Measurements from ENCODE around the gene PROZ. TPM values are rescaled to one million over a fixed set of nuclear protein-coding genes. Genes with fewer than 3 reads are reported as not detected.

PROZ gene
- polyA plus RNA-seq, 3 donors: 2.4 to 4.3 (median 3.2) TPM

DNA sequence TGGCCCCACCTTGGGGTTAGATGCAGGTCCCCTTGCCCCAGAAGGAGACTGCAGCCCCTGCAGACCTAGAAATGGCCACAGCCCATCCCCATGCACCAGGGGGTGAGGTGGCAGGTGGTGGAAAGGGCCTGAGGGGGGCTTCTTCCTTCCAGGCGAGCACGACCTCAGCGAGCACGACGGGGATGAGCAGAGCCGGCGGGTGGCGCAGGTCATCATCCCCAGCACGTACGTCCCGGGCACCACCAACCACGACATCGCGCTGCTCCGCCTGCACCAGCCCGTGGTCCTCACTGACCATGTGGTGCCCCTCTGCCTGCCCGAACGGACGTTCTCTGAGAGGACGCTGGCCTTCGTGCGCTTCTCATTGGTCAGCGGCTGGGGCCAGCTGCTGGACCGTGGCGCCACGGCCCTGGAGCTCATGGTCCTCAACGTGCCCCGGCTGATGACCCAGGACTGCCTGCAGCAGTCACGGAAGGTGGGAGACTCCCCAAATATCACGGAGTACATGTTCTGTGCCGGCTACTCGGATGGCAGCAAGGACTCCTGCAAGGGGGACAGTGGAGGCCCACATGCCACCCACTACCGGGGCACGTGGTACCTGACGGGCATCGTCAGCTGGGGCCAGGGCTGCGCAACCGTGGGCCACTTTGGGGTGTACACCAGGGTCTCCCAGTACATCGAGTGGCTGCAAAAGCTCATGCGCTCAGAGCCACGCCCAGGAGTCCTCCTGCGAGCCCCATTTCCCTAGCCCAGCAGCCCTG, 40.0 kb upstream of the PROZ start:
- DNase-seq (ENCODE audit: extremely low read depth in 1 of 11, low read depth in 9 of 11, low spot score in 4 of 11): no peak

DNA sequence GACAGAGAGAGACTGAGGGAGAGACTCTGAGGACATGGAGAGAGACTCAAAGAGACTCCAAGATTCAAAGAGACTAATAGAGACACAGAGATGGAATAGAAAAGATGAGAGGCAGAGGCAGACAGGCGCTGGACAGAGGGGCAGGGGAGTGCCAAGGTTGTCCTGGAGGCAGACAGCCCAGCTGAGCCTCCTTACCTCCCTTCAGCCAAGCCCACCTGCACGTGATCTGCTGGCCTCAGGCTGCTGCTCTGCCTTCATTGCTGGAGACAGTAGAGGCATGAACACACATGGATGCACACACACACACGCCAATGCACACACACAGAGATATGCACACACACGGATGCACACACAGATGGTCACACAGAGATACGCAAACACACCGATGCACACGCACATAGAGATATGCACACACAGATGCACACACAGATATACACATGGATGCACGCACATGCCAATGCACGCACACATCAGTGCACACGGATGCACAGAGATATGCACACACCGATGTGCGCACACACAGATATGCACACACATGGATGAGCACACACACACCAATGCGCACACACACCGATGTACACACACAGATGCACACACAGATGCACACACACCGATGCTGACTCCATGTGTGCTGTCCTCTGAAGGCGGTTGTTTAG, 39.2 kb upstream of the PROZ start:
- DNase-seq (ENCODE audit: extremely low read depth in 1 of 11, low read depth in 9 of 11, low spot score in 4 of 11): no peak

DNA sequence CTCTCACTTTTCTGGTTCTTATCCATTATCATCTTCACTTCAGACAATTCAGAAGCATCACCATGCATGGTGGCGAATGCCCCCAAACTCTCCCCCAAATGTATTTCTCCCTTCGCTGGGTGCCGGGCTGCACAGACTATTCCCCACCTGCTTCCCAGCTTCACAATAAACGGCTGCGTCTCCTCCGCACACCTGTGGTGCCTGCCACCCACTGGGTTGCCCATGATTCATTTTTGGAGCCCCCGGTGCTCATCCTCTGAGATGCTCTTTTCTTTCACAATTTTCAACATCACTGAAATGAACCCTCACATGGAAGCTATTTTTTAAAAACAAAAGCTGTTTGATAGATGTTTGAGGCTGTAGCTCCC, 38.6 kb upstream of the PROZ start:
- no peak for DNase-seq (ENCODE audit: extremely low read depth in 1 of 11, low read depth in 9 of 11, low spot score in 4 of 11)

DNA sequence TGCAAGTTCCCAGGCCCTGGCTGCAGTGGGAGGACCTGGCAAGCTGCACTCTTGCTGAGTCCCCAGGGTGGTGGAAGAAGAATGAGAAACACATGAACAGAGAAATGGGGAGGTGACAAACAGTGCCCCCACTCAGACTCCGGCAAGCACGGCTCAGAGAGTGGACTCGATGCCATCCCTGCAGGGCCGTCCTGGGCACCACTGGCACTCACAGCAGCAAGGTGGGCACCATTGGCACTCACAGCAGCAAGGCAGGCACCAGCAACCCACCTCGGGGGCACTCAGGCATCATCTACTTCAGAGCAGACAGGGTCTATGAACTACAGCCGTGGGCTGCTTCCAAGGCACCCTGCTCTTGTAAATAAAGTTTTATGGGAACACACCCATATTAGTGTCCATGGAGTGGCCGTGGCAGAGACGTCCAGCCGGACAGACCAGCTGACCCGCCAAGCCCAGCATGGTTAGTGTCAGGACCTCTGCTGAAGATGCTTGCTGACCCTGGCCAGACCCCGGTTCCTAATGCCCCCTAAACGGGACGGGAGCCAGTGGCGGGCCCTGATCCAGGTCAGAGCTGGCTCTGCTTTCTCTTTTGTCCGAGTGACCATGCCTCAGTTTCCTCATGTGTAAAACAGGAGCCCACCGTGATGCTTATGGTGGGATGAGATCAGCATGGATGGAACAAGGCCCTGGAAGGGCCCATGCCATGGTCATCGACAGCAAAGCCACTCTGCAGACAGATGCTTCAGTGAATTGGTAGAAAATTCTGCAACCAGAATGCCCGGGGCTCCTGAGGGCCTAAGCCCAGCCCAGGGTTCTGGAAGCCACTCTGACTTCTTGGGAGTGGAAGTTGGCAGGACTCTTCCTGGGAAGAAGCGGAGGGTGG, 37.9 kb upstream of the PROZ start:
- no peak for DNase-seq (ENCODE audit: extremely low read depth in 1 of 11, low read depth in 9 of 11, low spot score in 4 of 11)

DNA sequence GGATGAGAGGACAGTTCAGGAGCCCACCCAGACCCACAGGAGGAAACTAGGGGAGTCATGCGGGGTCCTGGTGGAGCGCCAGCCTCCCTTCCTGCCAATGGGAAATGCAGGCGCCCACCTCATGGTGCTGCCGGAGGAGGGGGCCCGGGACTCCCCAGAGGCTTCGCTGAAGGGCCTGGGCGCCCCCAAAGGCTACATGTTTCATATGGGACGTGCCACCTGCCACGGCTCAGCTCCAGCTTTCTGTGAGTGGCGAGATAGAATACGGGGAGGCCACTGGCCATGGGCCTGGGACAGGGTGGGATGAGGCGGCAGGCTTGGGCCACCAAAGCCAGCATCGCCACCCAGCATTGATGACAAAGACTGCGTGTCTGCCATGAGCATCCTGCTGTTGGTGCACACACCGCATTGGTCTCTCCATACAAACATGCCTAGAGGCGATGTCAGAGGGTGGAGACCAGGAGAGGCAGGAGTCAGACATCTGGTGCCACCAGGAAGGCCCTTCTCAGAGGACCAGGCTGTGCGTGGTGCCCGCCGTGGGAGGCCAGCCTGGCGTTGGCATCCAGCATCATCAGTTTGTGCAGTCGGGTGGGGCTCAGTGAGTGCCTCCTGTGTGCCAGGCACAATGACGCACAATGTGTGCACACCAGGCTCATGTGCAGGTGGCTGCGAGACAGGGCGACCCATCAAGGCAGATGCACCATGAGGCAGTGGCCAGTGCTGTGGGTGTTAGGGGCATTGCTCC, 37.1 kb upstream of the PROZ start:
- no peak for DNase-seq (ENCODE audit: extremely low read depth in 1 of 11, low read depth in 9 of 11, low spot score in 4 of 11)

DNA sequence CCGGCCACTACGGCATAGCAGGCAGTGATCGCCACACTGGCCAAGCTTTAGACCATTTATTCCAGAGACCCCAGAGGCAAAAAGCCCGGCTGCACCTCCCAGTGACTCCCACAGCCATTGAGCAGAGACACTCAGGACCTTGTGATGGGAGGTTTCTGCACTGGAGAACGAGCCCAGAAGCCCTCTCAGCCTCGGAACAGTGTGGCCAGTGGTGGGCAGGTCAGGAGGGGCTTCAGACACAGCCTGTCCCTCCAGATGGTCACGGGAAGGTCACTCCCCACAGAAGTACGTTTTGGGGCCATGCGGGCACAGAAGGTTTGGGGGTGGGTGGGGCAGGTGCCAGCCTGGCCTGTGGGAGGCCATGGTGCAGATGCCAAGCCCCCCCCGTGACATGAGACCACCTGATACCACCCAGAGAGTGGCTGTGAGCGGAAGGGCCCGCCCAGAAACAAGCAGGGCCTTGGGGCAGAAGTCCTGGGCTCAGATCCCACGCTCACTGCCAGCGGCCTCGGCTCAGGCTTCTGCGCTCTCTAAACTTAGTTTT, 36.4 kb upstream of the PROZ start:
- no peak for DNase-seq (ENCODE audit: extremely low read depth in 1 of 11, low read depth in 9 of 11, low spot score in 4 of 11)

DNA sequence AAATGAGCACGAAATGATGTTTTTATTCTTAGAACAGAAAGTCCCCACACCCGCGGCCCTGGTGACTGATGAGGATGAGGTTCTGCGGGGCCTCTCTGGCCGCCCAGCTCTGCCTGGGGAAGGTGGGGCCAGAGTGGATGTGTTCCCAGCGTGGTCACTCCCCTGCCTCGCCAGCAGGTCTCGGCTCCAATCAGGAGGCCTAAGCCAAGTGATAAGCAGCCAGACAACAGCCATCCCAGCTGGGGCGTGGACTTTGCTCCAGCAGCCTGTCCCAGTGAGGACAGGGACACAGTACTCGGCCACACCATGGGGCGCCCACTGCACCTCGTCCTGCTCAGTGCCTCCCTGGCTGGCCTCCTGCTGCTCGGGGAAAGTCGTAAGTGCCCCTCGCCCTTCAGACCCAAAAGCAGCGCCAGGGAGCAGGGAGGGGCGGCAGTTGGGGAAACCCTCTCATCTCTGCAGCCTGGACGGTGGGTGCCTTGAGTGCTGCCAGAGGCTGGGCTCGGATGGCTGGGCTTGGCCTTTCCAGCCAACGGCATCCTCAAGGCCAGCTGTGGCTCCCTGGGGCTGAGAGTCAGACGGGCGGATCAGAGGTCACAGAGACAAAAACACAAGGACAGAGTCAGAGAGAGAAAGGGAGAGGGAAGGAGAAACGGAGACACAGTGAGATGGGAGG, 35.8 kb upstream of the PROZ start, which contains the start of gene F10:
TSS of gene F10 (plus strand) at position 250 of the 676 bp plus-strand sequence. CDS start at position 307, 57 bp downstream.
- DNase-seq (ENCODE audit: extremely low read depth in 1 of 11, low read depth in 9 of 11, low spot score in 4 of 11): peak in 3 of 11 donors; percentile 42 to 58 (median 51)

DNA sequence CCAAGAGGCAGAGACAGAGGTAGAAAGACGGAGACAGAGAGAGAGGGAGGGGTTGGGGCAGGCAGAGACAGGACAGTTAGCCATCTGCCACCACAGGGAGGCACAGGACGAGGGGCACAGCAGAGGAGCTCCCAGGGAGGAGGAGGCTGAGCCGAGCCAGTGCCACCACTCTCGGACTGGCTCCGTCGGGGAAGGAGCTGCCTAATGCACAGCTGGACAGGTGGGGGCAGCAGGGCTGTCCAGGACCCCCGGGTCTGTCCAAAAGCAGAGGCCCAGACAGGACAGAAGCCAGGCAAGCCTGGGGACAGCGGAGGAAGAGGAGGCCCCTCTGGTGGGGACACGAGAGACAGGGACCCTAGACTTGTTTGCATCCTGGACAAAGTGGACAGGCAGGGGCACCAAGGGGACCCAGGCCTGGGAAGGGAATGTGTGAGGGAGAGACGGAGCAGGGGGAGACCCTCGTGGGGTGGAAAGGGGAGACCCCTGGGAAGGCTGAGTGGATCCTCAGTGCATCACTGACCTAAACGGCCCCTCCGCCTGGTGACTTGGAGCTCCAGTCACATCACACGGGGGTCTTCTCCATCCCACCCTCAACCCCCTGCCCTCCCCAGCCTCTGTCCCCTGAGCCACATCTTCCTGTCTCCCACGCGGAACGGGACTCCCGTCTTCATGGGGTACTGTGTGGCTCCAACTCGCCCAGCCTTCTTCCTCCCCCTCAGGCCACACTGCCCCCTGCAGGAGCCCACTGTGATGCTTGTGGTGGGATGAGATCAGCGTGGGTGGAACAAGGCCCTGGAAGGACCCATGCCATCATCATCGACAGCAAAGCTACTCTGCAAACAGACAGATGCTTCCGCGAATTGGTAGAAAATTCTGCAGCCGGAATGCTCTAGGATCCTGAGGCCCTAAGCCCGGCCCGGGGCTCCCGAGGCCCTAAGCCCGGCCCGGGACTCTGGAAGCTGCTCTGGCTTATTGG, 34.9 kb upstream of the PROZ start:
- no peak for DNase-seq (ENCODE audit: extremely low read depth in 1 of 11, low read depth in 9 of 11, low spot score in 4 of 11)

DNA sequence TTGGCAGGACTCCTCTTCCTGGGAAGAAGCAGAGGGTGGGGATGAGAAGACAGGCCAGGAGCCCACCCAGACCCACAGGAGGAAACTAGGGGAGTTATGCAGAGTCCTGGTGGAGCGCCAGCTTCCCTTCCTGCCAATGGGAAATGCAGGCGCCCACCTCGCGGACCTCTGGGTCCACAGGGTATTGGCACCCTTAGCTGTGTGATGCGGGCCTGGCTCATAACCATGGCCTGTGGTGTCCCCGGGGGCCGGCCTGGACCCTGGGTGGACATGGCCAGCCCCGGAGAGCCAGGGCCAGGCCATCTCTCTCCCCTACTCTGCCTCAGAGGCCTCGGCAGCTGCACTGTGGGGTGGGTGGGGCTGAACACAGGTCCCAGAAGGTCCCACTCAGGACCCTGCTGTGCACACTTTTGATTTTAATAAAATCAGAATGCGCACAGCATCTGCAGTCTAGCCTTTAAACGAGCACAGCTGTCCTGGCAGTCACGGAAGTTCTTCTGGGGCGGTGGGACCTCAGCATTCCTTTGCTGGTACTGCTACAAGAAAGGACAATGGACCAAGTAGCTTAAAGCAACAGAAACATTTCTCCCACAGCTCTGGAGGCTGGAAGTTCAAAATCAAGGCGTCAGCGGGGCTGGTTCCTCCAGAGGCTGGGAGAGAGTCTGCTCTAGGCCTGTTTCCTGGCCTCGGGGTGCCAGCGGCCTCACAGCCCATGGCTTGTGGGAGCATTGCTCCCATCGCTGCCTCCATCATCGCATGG, 34.1 kb upstream of the PROZ start:
- DNase-seq (ENCODE audit: extremely low read depth in 1 of 11, low read depth in 9 of 11, low spot score in 4 of 11): no peak

DNA sequence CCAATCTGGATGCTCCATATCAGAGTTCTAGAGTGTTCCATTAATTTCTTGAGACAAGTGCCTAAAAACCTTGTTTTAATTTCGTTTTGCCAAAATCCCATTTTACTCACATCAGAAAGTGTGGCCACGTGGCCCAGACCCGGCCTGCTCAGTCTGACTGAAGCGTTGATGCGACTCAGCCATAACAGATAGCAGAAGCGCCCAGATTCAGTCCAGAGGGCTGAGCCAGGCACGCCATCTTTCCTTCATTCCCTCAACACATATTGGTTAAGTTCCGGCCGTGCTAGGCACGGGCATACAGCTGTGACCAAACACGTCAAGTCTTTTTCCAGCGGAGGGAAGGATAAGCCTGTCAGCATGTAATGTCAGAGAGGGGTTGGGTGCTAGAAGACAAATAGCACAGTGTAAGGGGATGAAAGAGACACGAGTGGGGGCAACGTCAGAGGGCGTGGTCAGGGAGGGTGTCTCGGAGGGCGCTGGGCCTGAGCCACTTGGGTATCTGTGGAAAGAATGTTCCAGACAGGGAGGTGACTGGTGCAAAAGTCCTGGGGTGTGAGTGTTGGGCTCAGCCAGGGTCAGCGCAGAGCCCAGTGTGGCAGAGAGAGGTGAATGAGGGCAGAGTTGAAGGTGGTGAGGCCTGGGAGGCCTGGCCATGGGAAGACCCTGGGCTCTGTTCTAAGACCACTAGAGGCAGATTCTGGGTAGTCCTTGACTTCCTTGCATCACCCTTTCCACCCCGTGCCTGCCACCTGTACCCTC, 32.8 kb upstream of the PROZ start:
- DNase-seq (ENCODE audit: extremely low read depth in 1 of 11, low read depth in 9 of 11, low spot score in 4 of 11): no peak

DNA sequence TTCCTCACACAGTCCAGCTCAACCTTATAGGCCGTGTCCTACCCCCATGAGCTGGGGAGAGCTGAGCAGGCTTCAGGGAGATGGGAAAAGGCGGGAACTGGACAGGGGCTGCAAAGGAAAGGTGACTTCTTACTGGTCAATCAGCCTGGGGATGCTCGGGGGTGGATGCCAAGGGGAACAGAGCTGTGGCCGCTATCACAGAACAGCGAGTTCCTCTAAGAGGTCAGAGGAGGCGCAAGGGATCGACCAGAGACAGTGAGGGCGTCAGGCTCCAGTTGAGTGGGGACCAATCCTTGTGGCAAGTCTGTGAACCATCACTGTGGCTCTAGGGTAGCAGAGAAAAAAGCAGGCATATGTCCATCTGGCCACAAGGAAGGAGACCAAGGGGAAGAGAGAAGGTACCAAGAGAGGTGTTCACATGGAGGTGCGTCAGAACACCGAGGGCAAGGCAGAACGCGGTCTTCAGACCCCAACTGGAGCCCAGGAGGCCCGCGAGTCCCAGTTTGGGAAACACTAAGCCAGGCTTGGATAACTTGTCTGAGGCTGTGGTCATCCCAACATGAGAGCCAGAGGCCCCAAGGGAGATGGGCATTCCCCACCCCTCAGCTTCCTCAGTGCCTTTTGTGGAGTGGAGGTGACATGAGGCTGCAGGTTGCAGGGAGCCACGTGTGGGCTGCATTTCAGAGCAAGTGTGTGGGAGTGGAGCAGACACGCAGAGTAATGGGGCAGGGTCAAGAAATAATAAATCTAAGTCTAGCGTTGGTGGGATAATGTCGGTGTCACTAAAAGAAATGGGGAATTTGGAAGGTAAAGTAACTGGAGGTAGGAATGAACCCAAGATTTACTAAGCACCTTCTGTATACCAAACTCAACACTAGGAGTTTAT, 31.9 kb upstream of the PROZ start:
- no peak for DNase-seq (ENCODE audit: extremely low read depth in 1 of 11, low read depth in 9 of 11, low spot score in 4 of 11)

DNA sequence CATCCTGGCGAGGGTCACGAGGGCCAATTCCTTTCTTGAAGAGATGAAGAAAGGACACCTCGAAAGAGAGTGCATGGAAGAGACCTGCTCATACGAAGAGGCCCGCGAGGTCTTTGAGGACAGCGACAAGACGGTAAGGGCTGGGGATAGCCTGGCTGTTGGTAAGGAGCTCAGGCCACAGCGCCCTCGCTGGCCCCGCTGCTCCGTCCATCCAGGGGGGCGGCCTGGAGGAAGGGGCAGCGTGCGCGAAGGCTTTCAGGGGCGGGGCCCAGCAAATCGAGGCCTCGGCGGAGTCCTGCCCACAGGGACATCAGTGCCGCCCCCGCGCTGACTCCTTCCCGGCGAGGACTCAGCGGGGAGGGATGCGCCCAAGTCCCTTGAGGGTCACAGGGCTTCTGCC, 29.0 kb upstream of the PROZ start:
- no peak for DNase-seq (ENCODE audit: extremely low read depth in 1 of 11, low read depth in 9 of 11, low spot score in 4 of 11)

DNA sequence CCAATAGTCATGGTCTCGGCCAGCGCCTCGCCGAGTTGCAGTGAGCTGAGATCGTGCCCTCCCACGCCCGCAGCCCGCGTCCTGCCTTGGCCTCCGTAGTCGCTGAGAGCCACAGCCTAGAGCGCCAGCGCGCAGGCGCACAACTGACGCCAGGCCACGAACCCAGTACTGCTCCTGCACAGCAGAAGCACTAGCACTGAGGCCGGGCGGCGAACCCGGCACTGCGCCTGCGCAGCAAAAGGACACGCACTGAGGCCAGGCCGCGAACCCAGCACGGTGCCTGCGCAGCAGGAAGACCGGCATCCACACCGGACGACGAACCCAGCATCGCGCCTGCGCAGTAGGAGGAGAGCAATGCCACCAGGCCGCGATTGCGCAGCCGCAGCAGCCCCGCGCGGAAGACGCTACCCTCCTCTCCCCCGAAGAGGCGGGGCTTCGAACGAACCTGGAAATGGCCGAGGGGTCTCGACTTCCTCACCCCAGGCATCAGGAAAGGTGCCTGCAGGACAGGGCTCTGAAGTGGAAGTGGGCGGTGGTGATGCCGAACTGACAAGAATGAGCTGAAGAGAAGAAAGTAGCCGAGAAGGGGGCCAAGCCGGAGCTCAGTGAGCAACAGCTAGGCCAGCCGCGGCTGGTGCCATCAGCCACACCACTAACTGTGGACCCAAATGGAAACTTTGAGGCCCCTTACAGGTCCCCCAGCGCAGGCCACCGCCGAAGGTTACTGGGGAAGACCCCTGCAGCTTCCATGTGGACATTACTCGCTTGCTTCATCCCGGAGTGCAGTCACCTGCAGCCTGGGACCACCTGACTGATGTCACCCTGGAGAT, 28.3 kb upstream of the PROZ start:
- DNase-seq (ENCODE audit: extremely low read depth in 1 of 11, low read depth in 9 of 11, low spot score in 4 of 11): no peak

DNA sequence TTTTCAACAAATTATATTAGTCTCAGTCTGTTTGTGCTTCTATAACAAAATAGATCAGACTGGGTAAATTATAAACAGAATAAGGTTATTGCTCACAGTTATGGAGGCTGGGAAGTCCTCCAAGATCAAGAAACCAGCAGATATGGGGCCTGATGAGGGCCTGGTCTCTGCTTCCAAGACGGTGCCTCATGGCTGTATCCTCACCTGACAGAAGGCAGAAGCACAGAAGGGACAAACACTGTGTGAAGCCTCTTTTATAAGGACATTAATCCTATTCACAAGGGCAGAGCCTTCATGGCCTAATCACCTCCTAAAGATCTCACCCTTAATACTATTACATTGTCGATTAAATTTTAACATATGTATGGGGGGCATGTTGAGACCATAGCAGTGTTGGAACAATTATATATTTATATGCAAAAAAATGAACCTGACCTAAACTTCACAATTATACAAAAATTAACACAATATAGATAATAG, 23.1 kb upstream of the PROZ start:
- no peak for DNase-seq (ENCODE audit: extremely low read depth in 1 of 11, low read depth in 9 of 11, low spot score in 4 of 11)
